NCI-H187 (cell line): Measurements from ENCODE around the gene LIF.

ENCODE experiments used
- DNase-seq, 2 experiments: peaks; one replicate each; lab custom pipeline; 2025; lab: John Stamatoyannopoulos, UW

Gene LIF

GRCh38 chr22:30245985-30246813 is at the start of gene LIF:
Gene LIF, minus strand, starts transcription at chr22:30246759. Its CDS starts 64 bp downstream, at chr22:30246695.
- no peak for DNase-seq

GRCh38 chr22:30296324-30296723 is 49.8 kb upstream of the LIF start:
- no peak for DNase-seq

DNA sequence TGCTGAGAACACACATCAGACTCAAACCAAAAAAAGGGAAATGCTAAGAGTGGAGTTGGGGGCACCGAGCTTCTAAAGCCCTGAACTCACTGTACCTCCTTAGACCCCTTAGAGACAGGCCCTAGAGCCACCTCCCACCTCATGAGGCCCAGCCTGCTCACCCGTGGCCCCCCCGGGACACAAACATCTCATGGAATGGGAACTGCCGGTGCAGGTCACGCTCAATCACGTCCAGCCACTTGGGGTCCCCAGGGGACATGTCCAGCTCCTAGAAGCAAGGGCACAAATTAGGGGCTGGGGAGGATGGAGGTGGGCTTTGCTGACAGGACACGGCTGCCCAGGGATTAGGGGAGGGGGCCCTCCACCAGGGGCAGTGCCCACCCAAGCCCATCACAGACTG is 49.0 kb upstream of the LIF start:
- no peak for DNase-seq

- DNase-seq, result no peak
Measured at GRCh38 chr22:30294830-30295229, 48.3 kb upstream of the LIF start.

GRCh38 chr22:30294066-30294465 is 47.5 kb upstream of the LIF start:
- no peak for DNase-seq

DNA sequence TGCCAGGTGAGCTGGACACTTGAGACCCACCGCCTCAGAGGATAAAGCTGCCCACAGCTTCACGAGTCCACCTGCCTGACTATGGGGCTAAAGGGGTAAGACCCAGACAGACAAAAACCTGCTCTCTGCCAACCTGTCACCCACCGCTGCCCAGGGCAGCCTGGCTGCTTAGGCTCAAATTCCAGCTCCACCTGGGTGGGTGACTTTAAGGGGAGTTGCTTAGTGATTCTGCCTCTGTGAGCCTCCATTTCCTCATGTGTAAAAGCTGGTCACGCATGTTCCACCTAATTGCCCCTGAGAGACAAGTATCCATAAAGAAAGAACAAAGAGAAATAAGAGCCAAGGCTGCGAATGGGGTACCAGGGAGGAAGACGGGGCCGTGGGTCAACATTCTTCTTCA is 46.5 kb upstream of the LIF start:
- no peak for DNase-seq

DNA sequence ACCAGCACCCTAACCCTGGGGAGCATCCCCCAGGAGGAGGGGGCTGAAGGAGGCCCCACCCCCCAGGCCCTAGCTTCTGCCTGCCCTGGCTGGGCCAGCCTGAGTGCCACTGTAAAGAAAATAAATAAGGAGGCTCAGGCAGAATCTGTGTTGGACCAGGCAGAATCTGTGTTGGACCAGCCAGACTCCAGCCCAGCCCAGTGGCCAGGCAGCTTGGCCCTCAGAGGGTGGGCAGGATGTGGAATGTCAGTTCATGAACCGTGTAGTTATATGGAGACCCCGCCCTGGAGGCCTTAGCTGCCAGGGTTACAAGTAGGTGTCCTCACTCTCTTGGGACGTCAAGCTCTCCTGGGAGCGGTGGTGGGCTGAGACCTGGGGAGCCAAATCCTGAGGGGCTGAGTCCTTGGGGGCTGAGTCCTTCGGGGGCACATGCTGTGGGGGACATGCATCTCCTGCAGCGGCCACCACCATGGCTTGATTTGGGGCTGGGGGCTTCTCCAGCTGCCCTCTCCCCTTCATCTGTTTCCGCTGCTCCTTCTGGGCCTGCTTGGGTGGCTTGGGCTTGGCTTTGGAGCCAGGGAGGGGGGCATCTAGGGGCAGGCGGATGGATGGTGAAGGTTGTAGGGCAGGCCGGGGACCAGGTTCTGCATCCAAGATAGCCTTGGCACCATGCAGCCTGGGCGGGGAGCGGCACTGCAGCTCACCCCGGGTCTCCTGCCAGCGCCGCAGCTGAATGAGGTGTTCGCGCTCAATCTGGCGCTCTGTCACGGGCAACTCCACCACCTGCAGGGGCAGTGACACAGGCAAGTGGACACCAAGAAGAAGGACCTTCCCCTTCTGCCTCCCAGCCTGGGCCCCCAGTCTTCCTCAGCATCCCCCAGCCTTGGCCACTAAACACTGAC is 45.8 kb upstream of the LIF start:
- DNase-seq, result no peak

DNA sequence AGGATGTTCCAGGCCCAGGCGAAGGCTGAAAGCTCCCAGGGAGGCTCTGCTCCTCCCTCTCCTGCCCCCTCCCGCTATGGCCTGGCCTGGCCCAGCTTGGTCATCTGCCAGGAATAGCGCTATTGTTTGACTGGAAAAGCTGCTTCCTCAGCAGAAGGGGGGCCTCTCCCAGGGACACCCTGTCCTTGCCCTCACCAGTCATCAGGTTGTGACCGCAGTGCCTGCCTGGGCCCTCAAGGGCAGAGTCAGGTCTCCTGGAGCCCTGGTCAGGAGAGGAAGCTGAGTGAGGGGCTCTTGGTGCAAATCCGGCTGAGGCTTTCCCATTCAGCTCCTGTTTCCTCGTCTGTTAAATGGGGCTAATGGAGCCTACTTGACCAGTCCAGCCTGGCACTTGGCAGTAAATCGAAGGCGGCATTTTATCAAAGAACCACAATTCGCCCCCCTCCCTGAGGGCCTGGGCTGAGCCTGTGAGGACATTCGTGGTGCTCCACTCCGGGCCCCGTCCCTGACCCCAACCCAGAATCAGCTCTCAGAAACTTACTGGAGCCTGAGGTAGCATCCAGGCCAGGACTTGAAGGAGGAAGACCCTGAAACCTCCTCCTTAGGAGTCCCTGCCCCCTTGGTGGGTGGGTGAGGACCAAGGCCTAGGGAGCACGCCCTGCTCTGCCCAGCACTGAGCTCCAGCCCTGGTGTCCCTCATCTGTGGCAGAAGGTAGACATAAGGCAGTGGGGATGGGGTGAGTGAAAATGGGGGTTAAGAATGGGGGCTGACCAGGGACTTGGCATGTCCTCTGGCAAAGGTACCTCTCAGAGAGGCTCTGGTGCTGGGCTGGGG is 44.7 kb upstream of the LIF start:
- no peak for DNase-seq

- DNase-seq, result no peak
Measured at GRCh38 chr22:30290342-30291057, 43.9 kb upstream of the LIF start.

- no peak for DNase-seq
Measured at GRCh38 chr22:30289980-30290313, 43.4 kb upstream of the LIF start.

GRCh38 chr22:30289141-30289979 is 42.8 kb upstream of the LIF start, which contains the start of gene CASTOR1:
Gene CASTOR1, minus strand, starts transcription at chr22:30289505. Its CDS starts 8 bp downstream, at chr22:30289497.
- peak; percentile 52 to 84 for DNase-seq

DNA sequence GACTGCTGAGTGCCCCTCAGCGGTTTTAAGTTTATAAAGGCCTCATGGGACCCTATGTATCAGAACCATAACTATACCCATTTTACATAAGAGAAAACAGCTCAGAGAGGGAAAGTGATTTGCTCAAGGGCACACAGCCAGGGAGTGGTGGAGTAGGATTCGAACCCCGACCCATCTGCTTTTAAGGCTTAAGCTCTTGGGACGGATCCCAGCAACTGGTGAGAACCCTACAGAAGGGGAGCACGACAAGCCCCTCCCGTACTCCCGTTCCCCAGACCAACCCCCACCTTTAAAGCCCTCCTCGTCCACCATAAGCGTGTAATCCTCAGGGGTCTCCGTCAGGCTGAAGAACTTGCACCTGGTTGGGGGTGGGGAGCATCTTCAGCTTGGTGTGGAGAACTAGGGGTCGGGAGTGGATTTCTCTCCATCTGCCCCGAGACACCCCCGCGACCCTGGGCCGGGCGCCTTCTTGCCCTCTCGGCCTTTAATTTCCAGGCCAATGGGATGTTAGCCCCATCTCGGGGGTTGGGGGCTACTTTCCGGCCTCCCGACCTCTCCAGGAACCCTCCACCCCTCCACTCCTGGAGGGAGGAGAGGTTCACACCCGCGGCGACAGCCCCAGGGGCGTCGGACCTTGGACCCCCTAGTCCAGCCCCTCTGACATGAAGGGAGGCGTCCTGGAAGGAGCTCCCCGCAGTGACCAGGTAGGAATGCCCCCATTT is 42.0 kb upstream of the LIF start:
- no peak for DNase-seq

GRCh38 chr22:30287648-30288418 is 41.3 kb upstream of the LIF start:
- DNase-seq, result peak; percentile 14 to 22

DNA sequence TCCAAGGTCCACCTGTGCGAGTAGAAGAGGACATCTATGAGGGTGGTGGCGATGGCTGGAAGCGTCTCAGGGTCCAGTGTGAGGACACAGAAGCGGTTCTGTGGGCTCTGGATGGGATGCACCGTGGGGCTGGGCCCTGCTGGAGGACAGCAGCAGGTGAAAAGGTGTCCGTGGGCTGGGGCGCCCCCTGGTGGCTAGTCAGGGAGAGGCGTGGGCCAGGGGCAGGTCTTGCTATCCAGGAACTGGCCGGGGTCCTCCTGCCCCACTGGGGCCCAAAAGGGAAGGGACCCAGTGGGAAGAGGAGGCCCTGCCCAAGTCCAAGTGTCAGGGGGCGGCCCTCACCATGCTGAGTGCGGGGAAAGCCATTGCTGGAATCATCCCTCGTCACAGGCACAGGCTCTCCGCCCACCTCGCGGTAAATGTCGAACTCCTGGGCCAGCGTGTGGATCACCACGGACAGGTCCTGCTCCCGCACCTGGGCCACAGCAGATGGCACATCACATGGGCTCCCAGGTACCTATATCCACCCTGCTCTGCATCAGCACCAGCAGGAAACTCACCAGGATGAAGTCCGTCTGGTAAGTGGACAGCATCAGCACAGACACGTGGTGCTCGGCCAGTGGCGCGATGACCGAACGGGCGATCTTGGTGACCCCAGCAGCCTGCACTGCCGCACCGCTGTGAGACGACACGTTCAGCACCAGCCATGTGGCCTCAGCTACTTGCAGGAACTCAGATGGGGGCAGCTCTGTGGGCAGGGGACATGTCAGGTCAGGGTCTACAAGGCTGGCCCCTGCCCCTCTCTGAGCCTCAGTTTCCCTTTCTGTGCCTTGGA is 40.5 kb upstream of the LIF start:
- DNase-seq, result no peak

DNA sequence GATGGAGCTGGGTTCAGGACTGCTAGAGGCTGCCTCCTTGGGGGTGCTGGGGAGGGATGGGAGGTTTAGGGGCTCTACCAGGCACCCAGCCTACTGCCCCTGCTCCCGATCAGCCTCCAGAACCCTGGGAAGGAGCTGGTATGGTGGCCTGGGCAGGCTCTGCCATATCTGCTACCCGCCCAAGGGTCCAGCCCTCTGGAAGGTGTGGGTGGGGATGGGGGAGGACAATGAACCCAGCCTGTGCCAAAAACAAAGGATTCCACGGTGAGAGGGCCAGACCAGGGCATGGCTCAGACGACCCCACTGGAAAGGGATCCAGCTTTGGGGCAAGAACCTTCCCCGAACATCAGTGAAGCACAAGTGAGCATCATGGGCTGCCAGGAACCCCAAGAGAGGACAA is 39.8 kb upstream of the LIF start:
- no peak for DNase-seq

DNA sequence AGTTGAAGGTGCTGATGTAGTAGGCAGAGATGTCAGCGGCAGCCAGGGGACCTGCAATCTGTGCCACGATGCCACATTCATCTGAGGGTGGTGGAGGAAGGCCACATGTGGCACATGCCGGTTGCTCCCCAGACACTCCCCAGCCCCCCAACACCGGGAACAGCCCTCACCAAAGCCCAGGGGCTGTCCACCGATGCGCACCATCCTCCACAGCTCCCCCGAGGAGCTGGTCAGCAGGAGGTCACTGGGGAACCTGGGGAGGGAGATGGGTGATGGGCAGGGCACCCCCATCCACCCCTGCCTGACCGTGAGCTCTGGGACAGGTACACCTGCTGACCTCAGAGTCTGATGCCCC is 39.3 kb upstream of the LIF start:
- DNase-seq, result no peak

GRCh38 chr22:30285176-30285845 is 38.8 kb upstream of the LIF start:
- no peak for DNase-seq

DNA sequence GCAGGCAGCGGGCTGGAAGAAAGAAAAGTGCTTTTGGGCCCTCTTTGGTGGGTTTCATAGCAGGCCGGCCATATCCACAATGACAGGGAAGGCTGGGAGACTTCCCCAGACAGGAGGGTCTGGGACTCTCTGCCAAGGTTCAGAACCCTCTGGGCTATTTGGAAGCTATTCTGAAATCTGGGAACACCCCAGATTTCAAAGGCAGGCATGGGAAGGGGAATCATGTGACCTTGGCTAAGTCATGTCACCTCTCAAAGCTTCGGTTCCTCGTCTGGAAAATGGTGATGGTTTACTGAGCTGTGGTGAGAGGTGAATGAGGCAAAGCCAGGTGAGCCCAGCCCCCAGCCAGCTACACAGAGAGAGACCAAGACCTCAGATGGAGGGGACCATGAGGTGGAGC is 38.1 kb upstream of the LIF start:
- no peak for DNase-seq
